Subcutaneous abdominal adipose tissue (tissue), 5 donors: ENCODE measurements around the gene EFCAB13.
A peak's percentile ranks its signal among the peaks of the same experiment; 100 is the strongest.

ENCODE experiments used
- H3K27ac ChIP-seq: one replicate; pipeline ENCODE4 v1.7.0; 2013; ENCODE audit warnings: low read depth, mild to moderate bottlenecking, inconsistent platforms, low read length, moderate library complexity
- H3K27me3 ChIP-seq, 5 donors: one replicate each; pipeline ENCODE4 v1.7.0; 2013; ENCODE audit warnings: low read length in 5 of 5, inconsistent platforms in 1 of 5; ENCODE audit not compliant: control insufficient read depth in 5 of 5, insufficient read depth in 4 of 5
- H3K36me3 ChIP-seq, 5 donors: one replicate each; pipeline ENCODE4 v1.7.0; 2013; ENCODE audit warnings: low read length in 5 of 5; ENCODE audit not compliant: control insufficient read depth in 5 of 5, insufficient read depth in 5 of 5
- H3K4me1 ChIP-seq, 5 donors: one replicate each; pipeline ENCODE4 v1.7.0; 2013; ENCODE audit warnings: low read length in 5 of 5, mild to moderate bottlenecking in 3 of 5, moderate library complexity in 1 of 5; ENCODE audit not compliant: control insufficient read depth in 5 of 5, insufficient read depth in 5 of 5
- H3K4me3 ChIP-seq, 5 donors: one replicate each; pipeline ENCODE4 v1.7.0; 2013; ENCODE audit warnings: low read length in 5 of 5, low read depth in 1 of 5
- H3K9ac ChIP-seq, 5 donors: one replicate each; pipeline ENCODE4 v1.7.0; 2013; ENCODE audit warnings: low read length in 5 of 5, mild to moderate bottlenecking in 4 of 5, moderate library complexity in 3 of 5
- H3K9me3 ChIP-seq, 5 donors: one replicate each; pipeline ENCODE4 v1.7.0; 2013; ENCODE audit warnings: low read length in 5 of 5; ENCODE audit not compliant: control insufficient read depth in 5 of 5
- donor health status: healthy.
- donor health status: healthy.
- donor health status: healthy.
- donor health status: healthy.
- donor health status: healthy.

Gene EFCAB13

DNA sequence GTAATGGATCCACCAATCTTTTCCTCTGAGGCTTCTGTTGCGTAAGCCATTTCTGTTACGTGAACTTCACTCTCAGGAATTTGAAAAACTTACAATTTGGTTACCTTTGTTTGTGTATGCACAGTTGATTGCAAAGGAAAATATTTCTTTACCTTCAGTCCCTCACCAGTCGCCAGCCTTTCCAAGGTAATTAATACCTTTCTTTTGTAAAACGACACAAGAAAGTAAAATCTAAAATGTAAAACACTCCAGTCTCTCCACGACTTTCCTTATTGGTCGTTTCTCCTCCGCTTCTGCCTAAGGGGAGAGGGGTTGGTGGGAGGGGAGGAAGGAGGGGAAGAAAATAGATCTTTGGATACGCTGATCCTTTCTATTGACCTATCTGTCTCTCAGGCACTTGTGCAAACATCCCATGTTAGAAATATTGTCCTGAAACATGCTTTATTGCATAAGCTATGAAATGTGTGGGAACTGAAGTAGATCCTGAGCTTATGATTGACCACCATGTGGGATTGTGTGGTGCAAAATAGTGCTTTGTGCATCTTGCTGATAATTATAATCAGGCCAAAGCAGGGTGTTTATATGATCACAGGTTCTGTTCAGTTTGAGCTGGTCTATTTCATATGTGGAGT lies 32.4 kb upstream of the EFCAB13 start:
- no peaks in the 10 kb centered on the region for H3K27me3 ChIP-seq
- peaks cover 0 to 37% (median 16%) of the 10 kb centered on the region in 5 donors for H3K36me3 ChIP-seq
- no peak overlapping the region for H3K9ac ChIP-seq
- H3K9me3 ChIP-seq, result no peaks in the 10 kb centered on the region
- H3K4me3 ChIP-seq, result no peak overlapping the region
- peaks cover 11 to 35% (median 23%) of the 10 kb centered on the region in 5 donors for H3K4me1 ChIP-seq
- no peak overlapping the region for H3K27ac ChIP-seq

DNA sequence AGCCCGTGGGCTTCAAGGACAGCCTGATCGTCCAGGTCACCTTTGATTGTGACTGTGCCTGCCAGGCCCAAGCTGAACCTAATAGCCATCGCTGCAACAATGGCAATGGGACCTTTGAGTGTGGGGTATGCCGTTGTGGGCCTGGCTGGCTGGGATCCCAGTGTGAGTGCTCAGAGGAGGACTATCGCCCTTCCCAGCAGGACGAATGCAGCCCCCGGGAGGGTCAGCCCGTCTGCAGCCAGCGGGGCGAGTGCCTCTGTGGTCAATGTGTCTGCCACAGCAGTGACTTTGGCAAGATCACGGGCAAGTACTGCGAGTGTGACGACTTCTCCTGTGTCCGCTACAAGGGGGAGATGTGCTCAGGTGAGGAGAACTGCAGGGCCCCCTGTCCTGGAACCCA lies 31.5 kb upstream of the EFCAB13 start:
- H3K9me3 ChIP-seq, result no peaks in the 10 kb centered on the region
- H3K4me1 ChIP-seq, result peaks cover 11 to 32% (median 23%) of the 10 kb centered on the region in 5 donors
- peaks cover 0 to 33% (median 14%) of the 10 kb centered on the region in 5 donors for H3K36me3 ChIP-seq
- no peak overlapping the region for H3K4me3 ChIP-seq
- H3K27ac ChIP-seq, result no peak overlapping the region
- H3K9ac ChIP-seq, result no peak overlapping the region
- H3K27me3 ChIP-seq, result no peaks in the 10 kb centered on the region

GRCh38 chr17:47295037-47295873 lies 28.5 kb upstream of the EFCAB13 start:
- Histone ChIP-seq H3K4me1 (peaks cover 11 to 40% (median 28%) of the 10 kb centered on the region in 5 donors), H3K27ac (peak overlapping the region; percentile 37), H3K9ac (no peak overlapping the region)

DNA sequence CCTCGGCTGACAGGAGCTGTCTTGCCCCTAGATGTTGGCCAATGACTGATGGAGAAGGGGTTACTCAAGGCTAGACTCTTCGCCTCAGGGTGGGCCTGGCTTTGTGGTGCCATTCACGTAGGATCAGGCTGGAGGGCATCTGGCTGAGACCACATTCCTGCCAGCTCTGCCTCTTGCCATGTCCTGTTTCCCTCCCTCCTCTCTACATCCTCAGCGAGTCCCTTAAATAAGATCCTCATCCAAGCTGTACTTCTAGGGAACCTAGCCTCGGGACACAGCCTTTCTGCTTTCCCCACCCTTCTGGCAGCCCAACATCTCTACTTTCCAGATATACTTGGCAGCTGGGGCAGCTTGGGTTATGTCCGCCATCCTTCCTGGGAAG lies 27.9 kb upstream of the EFCAB13 start:
- no peak overlapping the region for H3K9ac ChIP-seq
- no peak overlapping the region for H3K27ac ChIP-seq
- H3K9me3 ChIP-seq, result no peaks in the 10 kb centered on the region
- no peak overlapping the region for H3K4me3 ChIP-seq
- peaks cover 11 to 35% (median 26%) of the 10 kb centered on the region in 5 donors for H3K4me1 ChIP-seq
- no peaks in the 10 kb centered on the region for H3K27me3 ChIP-seq
- peaks cover 0 to 25% (median 14%) of the 10 kb centered on the region in 5 donors for H3K36me3 ChIP-seq

More at GRCh38 chr17:47295037-47295873, 28.5 kb upstream of the EFCAB13 start:
- H3K4me3 ChIP-seq, result peak overlapping the region in 2 of 5 donors; percentile 3 to 11
- H3K27me3 ChIP-seq, result no peaks in the 10 kb centered on the region
- no peaks in the 10 kb centered on the region for H3K9me3 ChIP-seq
- H3K36me3 ChIP-seq, result peaks cover 0 to 23% (median 14%) of the 10 kb centered on the region in 5 donors

DNA sequence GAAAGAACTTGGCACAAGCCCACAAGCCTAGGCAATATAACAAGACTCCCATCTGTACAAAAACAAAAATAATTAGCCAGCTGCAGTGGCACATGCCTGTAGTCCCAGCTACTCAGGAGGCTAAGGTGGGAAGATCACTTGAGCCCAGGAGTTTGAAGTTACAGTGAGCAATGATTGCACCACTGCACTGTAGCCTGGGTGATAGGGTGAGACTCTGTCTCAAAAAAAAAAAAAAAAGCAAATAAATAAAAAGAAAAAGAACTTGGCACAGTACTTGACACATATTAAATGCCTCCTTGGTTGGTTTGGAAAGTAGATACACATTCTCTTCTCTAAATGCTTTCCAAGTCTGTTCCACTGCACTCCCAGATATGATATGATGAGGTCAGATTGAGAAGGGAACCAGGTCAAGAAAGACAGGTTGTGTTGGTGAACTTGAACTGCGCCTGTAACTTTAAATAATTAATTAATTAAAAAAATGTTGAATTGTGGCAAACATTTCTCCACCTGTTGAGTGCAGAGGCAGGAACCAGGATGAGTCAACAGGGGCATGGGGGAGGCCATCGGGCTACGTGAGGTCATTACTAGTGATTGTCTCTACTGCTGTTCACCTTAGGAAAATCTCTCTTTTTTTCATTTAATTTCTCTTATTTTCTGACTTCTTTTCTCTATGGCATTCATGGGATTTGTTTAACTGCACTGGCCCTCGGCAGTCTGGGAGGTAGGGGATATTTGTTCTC lies 25.9 kb upstream of the EFCAB13 start:
- Histone ChIP-seq H3K9me3 (peaks cover 0 to 8% (median 5%) of the 10 kb centered on the region in 5 donors), H3K36me3 (peaks cover 4 to 33% (median 12%) of the 10 kb centered on the region in 5 donors), H3K4me1 (peaks cover 11 to 30% (median 28%) of the 10 kb centered on the region in 5 donors), H3K4me3 (no peak overlapping the region), H3K27me3 (no peaks in the 10 kb centered on the region), H3K27ac (no peak overlapping the region), H3K9ac (no peak overlapping the region)

- Histone ChIP-seq H3K9me3 (peaks cover 0 to 8% (median 5%) of the 10 kb centered on the region in 5 donors), H3K27ac (no peak overlapping the region), H3K27me3 (no peaks in the 10 kb centered on the region), H3K36me3 (peaks cover 4 to 35% (median 16%) of the 10 kb centered on the region in 5 donors), H3K4me3 (no peak overlapping the region), H3K9ac (no peak overlapping the region), H3K4me1 (peaks cover 11 to 28% (median 23%) of the 10 kb centered on the region in 5 donors)
These were observed 25.0 kb upstream of the EFCAB13 start for GRCh38 chr17:47298712-47299111.

DNA sequence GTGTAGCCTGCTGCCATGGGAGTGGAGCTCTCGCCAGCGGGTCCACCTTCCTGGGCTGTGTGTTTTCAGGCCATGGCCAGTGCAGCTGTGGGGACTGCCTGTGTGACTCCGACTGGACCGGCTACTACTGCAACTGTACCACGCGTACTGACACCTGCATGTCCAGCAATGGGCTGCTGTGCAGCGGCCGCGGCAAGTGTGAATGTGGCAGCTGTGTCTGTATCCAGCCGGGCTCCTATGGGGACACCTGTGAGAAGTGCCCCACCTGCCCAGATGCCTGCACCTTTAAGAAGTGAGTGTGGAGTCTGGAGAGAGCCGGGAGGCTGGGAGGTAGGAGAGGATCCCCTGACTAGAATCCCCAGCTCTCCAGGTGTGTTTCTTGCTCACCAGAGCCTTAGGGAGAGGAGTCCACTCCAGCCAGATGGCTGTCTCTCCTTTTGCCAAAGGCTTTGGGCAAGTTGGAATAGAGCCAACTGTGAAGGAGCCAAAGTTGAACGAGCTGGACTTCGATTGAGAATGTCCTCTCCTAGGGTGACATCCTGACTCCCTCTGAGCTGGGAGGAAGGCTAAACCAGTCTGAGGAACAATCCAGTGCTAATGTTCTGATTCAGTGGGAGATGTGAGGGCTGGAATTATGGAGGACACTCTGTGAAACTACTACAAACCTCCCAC lies 24.4 kb upstream of the EFCAB13 start:
- Histone ChIP-seq H3K27ac (no peak overlapping the region), H3K36me3 (peaks cover 4 to 37% (median 17%) of the 10 kb centered on the region in 5 donors), H3K4me1 (peaks cover 10 to 22% (median 16%) of the 10 kb centered on the region in 5 donors), H3K27me3 (no peaks in the 10 kb centered on the region), H3K9me3 (peaks cover 0 to 8% (median 5%) of the 10 kb centered on the region in 5 donors), H3K4me3 (no peak overlapping the region), H3K9ac (no peak overlapping the region)

DNA sequence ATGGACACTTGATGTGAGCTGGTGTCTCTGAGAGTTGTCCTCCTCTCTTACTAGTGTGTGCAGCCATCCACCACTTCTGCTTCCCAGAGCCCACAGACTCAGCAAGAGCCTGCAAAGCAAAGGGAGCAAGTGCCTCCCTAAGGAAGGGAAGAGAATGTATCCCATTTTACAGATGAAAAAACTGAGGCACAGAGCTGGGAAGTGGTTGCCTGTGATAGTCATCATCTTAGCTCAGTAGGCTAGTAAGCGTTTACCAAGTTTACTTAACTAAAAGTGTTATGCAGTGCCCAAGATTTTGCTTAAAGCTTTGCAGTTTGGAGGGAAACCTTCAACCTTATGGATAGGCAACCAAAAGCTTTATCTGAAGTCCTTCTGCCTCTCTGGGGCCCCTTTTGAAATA lies 23.0 kb upstream of the EFCAB13 start:
- Histone ChIP-seq H3K9ac (no peak overlapping the region), H3K9me3 (peaks cover 0 to 8% (median 5%) of the 10 kb centered on the region in 5 donors), H3K27me3 (no peaks in the 10 kb centered on the region), H3K4me1 (peaks cover 0 to 20% (median 12%) of the 10 kb centered on the region in 5 donors), H3K27ac (no peak overlapping the region), H3K4me3 (no peak overlapping the region), H3K36me3 (peaks cover 4 to 37% (median 17%) of the 10 kb centered on the region in 5 donors)

DNA sequence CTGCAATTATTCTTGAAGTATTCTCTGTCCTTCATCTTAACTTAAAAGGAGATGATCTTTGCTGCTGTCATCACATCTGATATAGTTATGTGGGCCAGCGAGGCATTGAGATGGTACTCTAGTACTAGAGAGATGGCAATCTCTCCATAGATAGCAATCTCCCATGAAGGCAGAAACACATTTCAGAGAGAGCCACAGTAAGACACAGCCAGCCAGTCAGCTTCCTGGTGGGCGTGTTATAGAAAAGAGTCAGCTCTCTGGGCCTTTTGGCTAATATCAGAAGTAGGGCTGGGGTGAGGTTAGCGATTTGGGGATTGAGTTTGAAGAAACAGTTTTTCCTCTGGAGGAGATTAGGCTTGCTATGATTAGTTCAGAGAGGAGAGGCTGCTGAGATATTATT lies 22.6 kb upstream of the EFCAB13 start:
- Histone ChIP-seq H3K27ac (no peak overlapping the region), H3K27me3 (no peaks in the 10 kb centered on the region), H3K36me3 (peaks cover 4 to 37% (median 17%) of the 10 kb centered on the region in 5 donors), H3K9me3 (peaks cover 0 to 8% (median 5%) of the 10 kb centered on the region in 5 donors), H3K9ac (no peak overlapping the region), H3K4me3 (no peak overlapping the region), H3K4me1 (peaks cover 0 to 21% (median 15%) of the 10 kb centered on the region in 5 donors)
